Left colon (tissue), 2 donors: ENCODE data around the gene PCDHGA5. TPM values are rescaled to one million over a fixed set of nuclear protein-coding genes. Genes with fewer than 3 reads are reported as not detected.
A peak's percentile ranks its signal among the peaks of the same experiment; 100 is the strongest.
"Not testable (repeated sequence)": the region's sequence is repeated elsewhere in the genome, so short reads cannot be mapped to it uniquely, and the experiment has no call there.

Experiments
- ATAC-seq: fragments of 200-7000 bp; cut with Tn5 transposase; one replicate; pipeline ENCODE4 v1.9.1; 2020; ENCODE audit warnings: mild to moderate bottlenecking, moderate library complexity
- DNase-seq, 2 donors: peaks; one replicate each; pipeline ENCODE4 v3.0.0-alpha.2; 2020
- intact Hi-C, 2 donors: fragments of 100-400 bp; cut with DNase I in 1 of 2; cut with micrococcal nuclease in 1 of 2; formaldehyde crosslinking; loops; one replicate each; pipeline versions ENCODE4 v1.11.2 to v1.14.0; 2022; cut with DNase I, micrococcal nuclease
- total RNA-seq, 2 donors: library from RNA; stranded (reverse); fragmentation: NEBNext Ultra II Directional; extraction: Animal tissue kit (Norgen Biotek cat#: 25700); gene quantifications; one replicate each; pipeline ENCODE4 v1.2.1, GENCODE V29; 2021
- donor health status: DM: no; HTN: no; CAD: no.
- donor health status: DM: yes; HTN: yes; CAD: no.

Gene PCDHGA5
- total RNA-seq, 2 donors from 2014 or later = 0.70 to 1.5 TPM

DNA sequence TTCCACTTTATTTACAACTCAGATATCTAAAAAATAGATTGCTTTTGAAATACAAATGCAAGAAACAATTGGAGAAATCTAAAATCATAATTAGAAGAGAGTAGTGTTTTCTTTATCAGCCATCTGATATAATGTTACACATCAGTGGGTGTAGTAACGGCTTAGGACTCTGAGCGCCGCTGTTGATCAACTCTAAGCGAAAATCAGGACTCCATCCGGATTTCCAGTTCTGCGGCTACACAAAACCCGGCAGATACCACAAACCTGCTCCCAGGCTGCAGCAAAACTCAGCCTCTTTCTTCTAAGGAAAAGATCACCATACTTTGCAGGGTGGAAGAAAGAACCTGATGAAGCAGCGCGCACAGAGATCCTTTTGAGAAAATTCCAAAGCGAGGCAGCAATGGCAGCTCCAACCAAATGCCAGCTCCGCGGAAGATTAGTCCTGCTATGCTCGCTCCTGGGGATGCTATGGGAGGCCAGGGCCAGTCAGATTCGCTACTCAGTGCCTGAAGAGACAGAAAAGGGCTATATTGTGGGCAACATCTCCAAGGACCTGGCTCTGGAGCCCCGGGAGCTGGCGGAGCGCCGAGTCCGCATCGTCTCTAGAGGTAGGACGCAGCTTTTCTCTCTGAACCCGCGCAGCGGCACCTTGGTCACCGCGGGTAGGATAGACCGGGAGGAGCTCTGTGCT is 38.7 kb downstream of the PCDHGA5 start, which contains the start of gene PCDHGA9:
PCDHGA9 (plus strand) TSS at position 226 of the 691 bp plus-strand sequence; CDS start at position 401, 175 bp downstream.
- ATAC-seq (peak; percentile 51), DNase-seq (no peak)
- intact Hi-C loops = no loop called here

DNA sequence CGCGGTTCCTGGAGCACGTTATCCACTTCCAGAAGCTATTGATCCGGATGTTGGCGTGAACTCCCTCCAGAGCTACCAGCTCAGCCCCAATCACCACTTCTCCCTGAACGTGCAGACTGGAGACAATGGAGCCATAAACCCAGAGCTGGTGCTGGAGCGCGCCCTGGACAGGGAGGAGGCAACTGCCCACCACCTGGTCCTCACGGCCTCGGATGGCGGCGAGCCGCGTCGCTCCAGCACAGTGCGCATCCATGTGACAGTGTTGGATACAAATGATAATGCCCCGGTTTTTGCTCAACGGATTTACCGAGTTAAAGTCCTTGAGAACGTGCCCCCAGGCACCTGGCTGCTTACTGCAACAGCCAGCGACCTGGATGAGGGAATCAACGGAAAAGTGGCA is 39.4 kb downstream of the PCDHGA5 start:
- ATAC-seq (no peak), DNase-seq (no peak)
- intact Hi-C loops = no loop called here

DNA sequence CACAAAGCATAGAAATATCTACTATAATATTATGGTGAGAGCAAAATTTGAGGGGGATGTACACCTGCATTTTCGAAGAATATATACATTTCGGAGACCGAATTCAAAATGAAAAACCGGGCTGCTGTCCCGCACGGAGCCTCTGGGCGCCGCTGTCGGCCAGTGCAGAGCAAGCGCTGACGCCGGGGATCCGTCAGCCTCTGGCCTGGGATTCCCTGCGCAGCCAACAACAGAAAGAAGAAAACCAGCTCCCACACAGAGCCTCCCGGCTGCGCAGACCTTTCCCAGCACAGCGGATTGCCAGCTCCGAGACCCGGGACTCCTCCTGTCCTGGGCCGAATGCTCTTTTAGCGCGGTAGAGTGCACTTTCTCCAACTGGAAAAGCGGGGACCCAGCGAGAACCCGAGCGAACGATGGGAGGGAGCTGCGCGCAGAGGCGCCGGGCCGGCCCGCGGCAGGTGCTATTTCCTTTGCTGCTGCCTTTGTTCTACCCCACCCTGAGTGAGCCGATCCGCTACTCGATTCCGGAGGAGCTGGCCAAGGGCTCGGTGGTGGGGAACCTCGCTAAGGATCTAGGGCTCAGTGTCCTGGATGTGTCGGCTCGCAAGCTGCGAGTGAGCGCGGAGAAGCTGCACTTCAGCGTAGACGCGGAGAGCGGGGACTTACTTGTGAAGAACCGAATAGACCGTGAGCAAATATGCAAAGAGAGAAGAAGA is 44.0 kb downstream of the PCDHGA5 start, which contains the start of gene PCDHGB6:
PCDHGB6 (plus strand) TSS at position 232 of the 716 bp plus-strand sequence; CDS start at position 414, 182 bp downstream.
- intact Hi-C loops = not testable (repeated sequence)
- DNase-seq (peak in 1 of 2 donors; percentile 31), ATAC-seq (peak; percentile 75)

DNA sequence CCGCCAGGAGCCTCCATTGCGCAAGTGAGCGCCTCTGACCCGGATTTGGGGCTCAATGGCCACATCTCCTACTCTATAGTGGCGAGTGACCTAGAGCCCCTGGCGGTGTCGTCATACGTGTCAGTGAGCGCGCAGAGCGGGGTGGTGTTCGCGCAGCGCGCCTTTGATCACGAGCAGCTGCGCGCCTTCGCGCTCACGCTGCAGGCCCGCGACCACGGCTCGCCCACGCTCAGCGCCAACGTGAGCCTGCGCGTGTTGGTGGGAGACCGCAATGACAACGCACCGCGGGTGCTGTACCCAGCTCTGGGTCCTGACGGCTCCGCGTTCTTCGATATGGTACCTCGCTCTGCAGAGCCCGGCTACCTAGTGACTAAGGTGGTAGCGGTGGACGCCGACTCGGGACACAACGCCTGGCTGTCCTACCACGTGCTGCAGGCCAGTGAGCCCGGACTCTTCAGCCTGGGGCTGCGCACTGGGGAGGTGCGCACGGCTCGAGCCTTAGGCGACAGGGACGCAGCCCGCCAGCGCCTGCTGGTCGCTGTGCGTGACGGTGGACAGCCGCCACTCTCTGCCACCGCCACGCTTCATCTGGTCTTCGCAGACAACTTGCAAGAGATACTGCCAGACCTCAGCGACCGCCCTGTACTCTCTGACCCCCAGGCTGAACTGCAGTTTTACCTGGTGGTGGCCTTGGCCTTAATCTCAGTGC is 45.8 kb downstream of the PCDHGA5 start:
- intact Hi-C loops = loop anchor here in 1 of 2 donors (10.0 kb wide), 1 partner anchor 155 kb away; no protein-coding TSS in a partner anchor
- no peak for ATAC-seq

DNA sequence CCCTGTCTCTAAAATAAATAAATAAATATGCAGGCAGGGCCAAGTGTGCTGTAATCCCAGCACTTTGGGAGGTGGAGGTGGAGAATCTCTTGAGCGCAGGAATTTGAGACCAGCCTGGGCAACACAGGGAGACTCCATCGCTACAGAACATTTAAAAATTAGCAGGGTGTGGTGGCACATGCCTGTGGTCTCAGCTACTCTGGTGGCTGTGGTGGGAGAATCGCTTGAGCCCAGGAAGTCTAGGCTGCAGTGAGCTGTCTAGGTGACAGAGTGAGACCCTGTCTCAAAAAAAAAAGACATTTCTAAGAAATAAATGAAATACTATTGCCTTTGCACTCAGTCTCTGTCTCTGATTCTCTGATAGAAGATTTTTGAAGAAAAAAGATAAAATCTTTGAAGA is 47.6 kb downstream of the PCDHGA5 start:
- intact Hi-C loops = loop anchor here in 1 of 2 donors (10.0 kb wide), 1 partner anchor 153 kb away; no protein-coding TSS in a partner anchor
- ATAC-seq (no peak), DNase-seq (no peak)

More for the DNA sequence above, 45.8 kb downstream of the PCDHGA5 start:
- no peak for DNase-seq

DNA sequence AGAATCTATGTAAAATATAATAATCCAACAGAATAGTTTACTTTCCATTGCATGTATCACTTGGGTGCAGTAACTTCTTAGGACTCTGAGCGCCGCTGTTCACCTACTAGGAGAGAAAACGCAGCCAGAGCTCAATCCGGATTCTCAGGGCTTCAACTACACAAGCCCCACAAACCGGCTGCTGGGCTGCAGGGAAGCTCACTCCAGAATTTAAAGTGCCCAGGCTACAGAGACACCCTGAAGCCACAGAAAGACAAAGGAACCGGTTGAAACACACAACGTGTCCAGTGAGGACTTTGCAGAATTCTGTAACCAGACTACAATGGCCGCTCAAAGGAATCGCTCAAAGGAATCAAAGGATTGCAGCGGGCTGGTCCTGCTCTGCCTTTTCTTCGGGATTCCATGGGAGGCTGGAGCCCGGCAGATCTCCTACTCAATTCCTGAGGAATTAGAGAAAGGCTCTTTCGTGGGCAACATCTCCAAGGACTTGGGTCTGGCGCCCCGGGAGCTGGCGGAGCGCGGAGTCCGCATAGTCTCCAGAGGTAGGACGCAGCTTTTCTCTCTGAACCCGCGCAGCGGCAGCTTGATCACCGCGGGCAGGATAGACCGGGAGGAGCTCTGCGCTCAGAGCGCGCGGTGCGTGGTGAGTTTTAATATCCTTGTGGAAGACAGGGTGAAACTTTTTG is 49.0 kb downstream of the PCDHGA5 start, which contains the start of gene PCDHGA10:
PCDHGA10 (plus strand) TSS at position 134 of the 686 bp plus-strand sequence; CDS start at position 323, 189 bp downstream.
- ATAC-seq (peak; percentile 84), DNase-seq (peak in 1 of 2 donors; percentile 66)
- intact Hi-C loops = loop anchor here in 1 of 2 donors (10.0 kb wide), 1 partner anchor 152 kb away; no protein-coding TSS in a partner anchor

DNA sequence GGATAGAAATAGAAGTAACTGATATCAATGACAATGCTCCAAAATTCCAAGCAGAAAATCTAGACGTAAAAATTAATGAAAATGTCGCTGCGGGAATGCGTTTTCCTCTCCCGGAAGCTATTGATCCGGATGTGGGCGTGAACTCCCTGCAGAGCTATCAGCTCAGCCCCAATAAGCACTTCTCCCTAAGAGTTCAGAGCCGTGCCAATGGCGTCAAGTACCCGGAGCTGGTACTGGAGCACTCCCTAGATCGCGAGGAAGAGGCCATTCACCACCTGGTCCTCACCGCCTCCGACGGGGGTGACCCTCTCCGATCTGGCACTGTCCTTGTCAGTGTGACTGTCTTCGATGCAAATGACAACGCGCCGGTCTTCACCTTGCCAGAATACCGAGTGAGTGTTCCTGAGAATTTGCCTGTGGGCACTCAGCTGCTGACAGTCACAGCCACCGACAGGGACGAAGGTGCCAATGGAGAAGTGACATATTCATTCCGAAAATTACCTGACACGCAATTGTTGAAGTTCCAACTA is 49.6 kb downstream of the PCDHGA5 start:
- intact Hi-C loops = loop anchor here in 1 of 2 donors (10.0 kb wide), 1 partner anchor 151 kb away; no protein-coding TSS in a partner anchor
- ATAC-seq = peak; percentile 53
- no peak for DNase-seq

DNA sequence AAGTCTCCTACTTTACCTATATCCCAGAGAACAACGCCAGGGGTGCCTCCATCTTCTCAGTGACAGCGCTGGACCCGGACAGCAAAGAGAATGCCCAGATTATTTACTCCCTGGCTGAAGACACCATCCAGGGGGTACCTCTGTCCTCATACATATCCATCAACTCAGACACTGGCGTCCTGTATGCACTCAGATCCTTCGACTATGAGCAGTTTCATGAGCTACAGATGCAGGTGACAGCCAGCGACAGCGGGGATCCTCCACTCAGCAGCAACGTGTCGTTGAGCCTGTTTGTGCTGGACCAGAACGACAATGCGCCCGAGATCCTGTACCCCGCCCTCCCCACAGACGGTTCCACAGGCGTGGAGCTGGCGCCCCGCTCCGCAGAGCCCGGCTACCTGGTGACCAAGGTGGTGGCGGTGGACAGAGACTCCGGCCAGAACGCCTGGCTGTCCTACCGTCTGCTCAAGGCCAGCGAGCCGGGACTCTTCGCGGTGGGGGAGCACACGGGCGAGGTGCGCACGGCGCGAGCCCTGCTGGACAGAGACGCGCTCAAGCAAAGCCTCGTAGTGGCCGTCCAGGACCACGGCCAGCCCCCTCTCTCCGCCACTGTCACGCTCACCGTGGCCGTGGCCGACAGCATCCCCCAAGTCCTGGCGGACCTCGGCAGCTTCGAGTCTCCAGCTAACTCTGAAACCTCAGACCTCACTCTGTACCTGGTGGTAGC is 50.7 kb downstream of the PCDHGA5 start:
- not testable (repeated sequence) for DNase-seq, ATAC-seq
- intact Hi-C loops = loop anchor here in 1 of 2 donors (10.0 kb wide), 1 partner anchor 150 kb away; no protein-coding TSS in a partner anchor

DNA sequence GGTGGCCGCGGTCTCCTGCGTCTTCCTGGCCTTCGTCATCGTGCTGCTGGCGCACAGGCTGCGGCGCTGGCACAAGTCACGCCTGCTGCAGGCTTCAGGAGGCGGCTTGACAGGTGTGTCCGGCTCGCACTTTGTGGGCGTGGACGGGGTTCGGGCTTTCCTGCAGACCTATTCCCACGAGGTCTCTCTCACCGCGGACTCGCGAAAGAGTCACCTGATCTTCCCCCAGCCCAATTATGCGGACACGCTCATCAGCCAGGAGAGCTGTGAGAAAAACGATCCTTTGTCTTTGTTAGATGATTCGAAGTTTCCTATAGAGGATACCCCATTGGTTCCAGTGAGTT is 51.3 kb downstream of the PCDHGA5 start:
- DNase-seq, ATAC-seq: not testable (repeated sequence)
- intact Hi-C loops = loop anchor here in 1 of 2 donors (10.0 kb wide), 1 partner anchor 150 kb away; no protein-coding TSS in a partner anchor

Other genes starting within 250 kb of the PCDHGA5 start
- gene PCDHB4, start 242.3 kb upstream of the PCDHGA5 start, total RNA-seq = under 1 TPM; 0.46 to 0.81 TPM
- gene PCDHB5, start 229.0 kb upstream of the PCDHGA5 start, total RNA-seq = under 1 TPM; 0.31 to 0.56 TPM
- gene PCDHB6, start 214.1 kb upstream of the PCDHGA5 start, total RNA-seq = under 1 TPM in 1 of 2 donors, not detected in 1; 0.11 TPM
- gene PCDHB7, start 191.5 kb upstream of the PCDHGA5 start, total RNA-seq = under 1 TPM; 0.12 to 0.34 TPM
- gene PCDHB8, start 186.4 kb upstream of the PCDHGA5 start, total RNA-seq = under 1 TPM; 0.59 to 0.67 TPM
- 1 to 10 TPM in 1 of 2 donors, under 1 TPM in 1; 0.34 to 1.2 TPM for gene PCDHB16, start 181.8 kb upstream of the PCDHGA5 start, total RNA-seq
- under 1 TPM; 0.34 to 0.61 TPM for gene PCDHB9, start 177.0 kb upstream of the PCDHGA5 start, total RNA-seq
- gene PCDHB10, start 171.8 kb upstream of the PCDHGA5 start, total RNA-seq = under 1 TPM; 0.40 to 0.56 TPM
- 1 to 10 TPM in 1 of 2 donors, under 1 TPM in 1; 0.82 to 1.4 TPM for gene PCDHB11, start 164.5 kb upstream of the PCDHGA5 start, total RNA-seq
- under 1 TPM; 0.24 to 0.42 TPM for gene PCDHB12, start 155.4 kb upstream of the PCDHGA5 start, total RNA-seq
- gene PCDHB13, start 150.2 kb upstream of the PCDHGA5 start, total RNA-seq = 1 to 10 TPM; 1.3 to 2.0 TPM
- 1 to 10 TPM; 1.2 to 1.7 TPM for gene PCDHB14, start 140.8 kb upstream of the PCDHGA5 start, total RNA-seq
- gene PCDHB15, start 118.8 kb upstream of the PCDHGA5 start, total RNA-seq = 1 to 10 TPM in 1 of 2 donors, under 1 TPM in 1; 0.49 to 1.1 TPM
- 1 to 10 TPM in 1 of 2 donors, under 1 TPM in 1; 0.95 to 1.4 TPM for gene SLC25A2, start 60.1 kb upstream of the PCDHGA5 start, total RNA-seq
- 10 to 100 TPM; 52.3 to 66.1 TPM for gene TAF7, start 43.4 kb upstream of the PCDHGA5 start, total RNA-seq
- under 1 TPM; 0.31 TPM for gene PCDHGA1, start 33.6 kb upstream of the PCDHGA5 start, total RNA-seq
- under 1 TPM; 0.31 to 0.75 TPM for gene PCDHGA2, start 25.4 kb upstream of the PCDHGA5 start, total RNA-seq
- under 1 TPM; 0.21 to 0.39 TPM for gene PCDHGA3, start 20.3 kb upstream of the PCDHGA5 start, total RNA-seq
- 1 to 10 TPM in 1 of 2 donors, under 1 TPM in 1; 0.79 to 1.1 TPM for gene PCDHGB1, start 14.1 kb upstream of the PCDHGA5 start, total RNA-seq
- under 1 TPM; 0.37 to 0.84 TPM for gene PCDHGA4, start 9.1 kb upstream of the PCDHGA5 start, total RNA-seq
- gene PCDHGB2, start 4.2 kb upstream of the PCDHGA5 start, total RNA-seq = 1 to 10 TPM; 1.6 to 1.7 TPM
- gene PCDHGB3, start 6.1 kb downstream of the PCDHGA5 start, total RNA-seq = 1 to 10 TPM in 1 of 2 donors, under 1 TPM in 1; 0.98 to 1.5 TPM
- 1 to 10 TPM; 1.6 to 2.0 TPM for gene PCDHGA6, start 9.7 kb downstream of the PCDHGA5 start, total RNA-seq
- gene PCDHGA7, start 18.6 kb downstream of the PCDHGA5 start, total RNA-seq = 1 to 10 TPM; 1.3 to 1.5 TPM
- 1 to 10 TPM in 1 of 2 donors, under 1 TPM in 1; 0.98 to 1.3 TPM for gene PCDHGB4, start 23.5 kb downstream of the PCDHGA5 start, total RNA-seq
- gene PCDHGA8, start 28.5 kb downstream of the PCDHGA5 start, total RNA-seq = under 1 TPM; 0.73 to 0.82 TPM
- gene PCDHGB5, start 33.8 kb downstream of the PCDHGA5 start, total RNA-seq = 1 to 10 TPM; 3.4 to 4.0 TPM
- 1 to 10 TPM; 1.6 to 2.6 TPM for gene PCDHGA9, start 38.6 kb downstream of the PCDHGA5 start, total RNA-seq
- gene PCDHGB6, start 43.9 kb downstream of the PCDHGA5 start, total RNA-seq = 1 to 10 TPM; 1.9 to 2.2 TPM
- 1 to 10 TPM; 2.8 to 5.3 TPM for gene PCDHGA10, start 48.8 kb downstream of the PCDHGA5 start, total RNA-seq
- gene PCDHGB7, start 53.5 kb downstream of the PCDHGA5 start, total RNA-seq = 1 to 10 TPM; 3.0 to 4.2 TPM
- 1 to 10 TPM; 1.3 to 2.2 TPM for gene PCDHGA11, start 56.9 kb downstream of the PCDHGA5 start, total RNA-seq
- 1 to 10 TPM; 1.8 to 2.0 TPM for gene PCDHGA12, start 66.3 kb downstream of the PCDHGA5 start, total RNA-seq
- gene PCDHGC3, start 111.8 kb downstream of the PCDHGA5 start, total RNA-seq = 10 to 100 TPM; 15.3 to 16.0 TPM
- under 1 TPM; 0.64 to 0.92 TPM for gene PCDHGC4, start 120.9 kb downstream of the PCDHGA5 start, total RNA-seq
- under 1 TPM; 0.75 to 0.76 TPM for gene PCDHGC5, start 124.9 kb downstream of the PCDHGA5 start, total RNA-seq